SU-DHL-6 (cell line): ENCODE measurements around the gene ZNF789.

ENCODE experiments used
- H2AFZ ChIP-seq: fragments of 200-600 bp; sonication (generic); 2 replicates; pipeline ENCODE4 v1.6.1; 2014; ENCODE audit warnings: low read depth, mild to moderate bottlenecking, moderate library complexity, mixed read lengths, antibody characterized with exemption, low read length; ENCODE audit not compliant: severe bottlenecking
- H3F3A ChIP-seq: fragments of 200-600 bp; shearing (Covaris generic); 2 replicates; pipeline ENCODE4 v1.6.0; 2016; ENCODE audit warnings: antibody characterized with exemption, mild to moderate bottlenecking; ENCODE audit not compliant: insufficient read depth
- H3K27ac ChIP-seq: fragments of 200-600 bp; sonication (generic); 2 replicates; pipeline ENCODE4 v1.5.1; 2016; ENCODE audit warnings: low read depth, mild to moderate bottlenecking, low read length, moderate library complexity, mixed read lengths
- H3K27me3 ChIP-seq: fragments of 200-600 bp; sonication (generic), shearing (Covaris generic); 2 replicates; pipeline ENCODE4 v1.6.0; 2014; ENCODE audit warnings: mild to moderate bottlenecking, low read length
- H3K36me3 ChIP-seq: fragments of 200-600 bp; sonication (generic); 2 replicates; pipeline ENCODE4 v1.6.1; 2014; ENCODE audit warnings: mild to moderate bottlenecking, low read length, mixed read lengths
- H3K4me2 ChIP-seq: fragments of 300-600, 200-600 bp; shearing (Covaris generic), sonication (generic); 2 replicates; pipeline ENCODE4 v1.6.0; 2014; ENCODE audit warnings: low read length, low read depth, mild to moderate bottlenecking; ENCODE audit not compliant: poor library complexity, severe bottlenecking
- H3K4me3 ChIP-seq: fragments of 200-600 bp; sonication (generic); 2 replicates; pipeline ENCODE4 v1.5.1; 2014; ENCODE audit warnings: antibody characterized with exemption, low read length, mild to moderate bottlenecking, mixed read lengths; ENCODE audit not compliant: insufficient read depth, poor library complexity, severe bottlenecking
- H3K79me2 ChIP-seq: fragments of 200-600 bp; sonication (generic); 2 replicates; pipeline ENCODE4 v1.6.1; 2014; ENCODE audit warnings: mild to moderate bottlenecking, low read length, moderate library complexity; ENCODE audit not compliant: insufficient read depth
- H3K9ac ChIP-seq: fragments of 200-600 bp; sonication (generic); 2 replicates; pipeline ENCODE4 v1.7.0; 2014; ENCODE audit warnings: mild to moderate bottlenecking, low read length
- H3K9me2 ChIP-seq: fragments of 200-600 bp; sonication (generic); replicated peaks from 2 replicates; pipeline ENCODE4 v1.6.1; 2014; ENCODE audit warnings: low read length; ENCODE audit not compliant: insufficient read depth
- H3K9me3 ChIP-seq: fragments of 200-600 bp; sonication (generic); 2 replicates; pipeline ENCODE4 v1.6.1; 2014; ENCODE audit warnings: low read length, mixed read lengths; ENCODE audit not compliant: insufficient read depth
- H4K20me1 ChIP-seq: fragments of 200-600 bp; sonication (generic); 2 replicates; pipeline ENCODE4 v1.6.1; 2014; ENCODE audit warnings: low read depth, mild to moderate bottlenecking, antibody characterized with exemption, low read length, moderate library complexity, mixed read lengths
- EZH2phosphoT487 ChIP-seq: fragments of 200-600 bp; sonication (generic), shearing (Covaris generic); conservative IDR thresholded peaks from 2 replicates; pipeline ENCODE4 v1.6.1; 2018; ENCODE audit warnings: mild to moderate bottlenecking, antibody characterized with exemption, low read length, moderate library complexity, mixed read lengths
- TF ChIP-seq, protein P1 (sequence below): fragments of 200-600 bp; sonication (generic); IDR thresholded peaks from one replicate; pipeline ENCODE4 v1.5.1; 2017; ENCODE audit warnings: antibody characterized with exemption, mild to moderate bottlenecking, low read length, moderate library complexity; ENCODE audit not compliant: insufficient read depth, poor library complexity, severe bottlenecking

The ZNF789 gene

DNA sequence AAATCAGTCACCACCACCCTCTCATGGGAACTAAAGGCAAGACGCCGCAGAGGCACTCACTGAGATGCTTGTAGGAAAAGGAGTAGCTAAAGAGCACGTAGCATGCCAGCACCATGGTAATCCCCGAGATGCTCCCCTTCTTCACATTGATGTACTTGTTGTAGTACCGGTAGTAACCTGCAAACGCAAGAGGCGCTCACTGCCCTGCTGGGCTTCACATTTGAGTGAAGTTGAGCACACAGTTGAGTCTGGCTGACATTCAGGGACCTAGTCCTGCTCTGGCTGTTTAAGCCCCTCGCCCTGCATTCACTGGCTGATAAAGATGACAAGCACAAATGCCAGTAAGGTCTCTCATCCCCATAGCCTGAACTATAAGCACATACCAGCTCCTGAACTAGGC lies 13.6 kb upstream of the ZNF789 start:
- Histone ChIP-seq H3F3A (peaks cover 26% of the 10 kb centered on the region), H3K27ac (no peak overlapping the region), H3K9me3 (no peaks in the 10 kb centered on the region), H3K4me2 (no peak overlapping the region), H3K36me3 (peaks cover 18% of the 10 kb centered on the region), H3K79me2 (peaks cover 58% of the 10 kb centered on the region), H3K27me3 (no peaks in the 10 kb centered on the region), H2AFZ (no peak overlapping the region), H3K9ac (no peak overlapping the region), H4K20me1 (peaks cover 4% of the 10 kb centered on the region; the same call in 1 of the 2 replicates), H3K9me2 (no peaks in the 10 kb centered on the region), H3K4me3 (no peak overlapping the region)
- no peak for TF ChIP-seq EZH2phosphoT487
- TF ChIP-seq, protein P1, sequence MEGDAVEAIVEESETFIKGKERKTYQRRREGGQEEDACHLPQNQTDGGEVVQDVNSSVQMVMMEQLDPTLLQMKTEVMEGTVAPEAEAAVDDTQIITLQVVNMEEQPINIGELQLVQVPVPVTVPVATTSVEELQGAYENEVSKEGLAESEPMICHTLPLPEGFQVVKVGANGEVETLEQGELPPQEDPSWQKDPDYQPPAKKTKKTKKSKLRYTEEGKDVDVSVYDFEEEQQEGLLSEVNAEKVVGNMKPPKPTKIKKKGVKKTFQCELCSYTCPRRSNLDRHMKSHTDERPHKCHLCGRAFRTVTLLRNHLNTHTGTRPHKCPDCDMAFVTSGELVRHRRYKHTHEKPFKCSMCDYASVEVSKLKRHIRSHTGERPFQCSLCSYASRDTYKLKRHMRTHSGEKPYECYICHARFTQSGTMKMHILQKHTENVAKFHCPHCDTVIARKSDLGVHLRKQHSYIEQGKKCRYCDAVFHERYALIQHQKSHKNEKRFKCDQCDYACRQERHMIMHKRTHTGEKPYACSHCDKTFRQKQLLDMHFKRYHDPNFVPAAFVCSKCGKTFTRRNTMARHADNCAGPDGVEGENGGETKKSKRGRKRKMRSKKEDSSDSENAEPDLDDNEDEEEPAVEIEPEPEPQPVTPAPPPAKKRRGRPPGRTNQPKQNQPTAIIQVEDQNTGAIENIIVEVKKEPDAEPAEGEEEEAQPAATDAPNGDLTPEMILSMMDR: peak; percentile 64

DNA sequence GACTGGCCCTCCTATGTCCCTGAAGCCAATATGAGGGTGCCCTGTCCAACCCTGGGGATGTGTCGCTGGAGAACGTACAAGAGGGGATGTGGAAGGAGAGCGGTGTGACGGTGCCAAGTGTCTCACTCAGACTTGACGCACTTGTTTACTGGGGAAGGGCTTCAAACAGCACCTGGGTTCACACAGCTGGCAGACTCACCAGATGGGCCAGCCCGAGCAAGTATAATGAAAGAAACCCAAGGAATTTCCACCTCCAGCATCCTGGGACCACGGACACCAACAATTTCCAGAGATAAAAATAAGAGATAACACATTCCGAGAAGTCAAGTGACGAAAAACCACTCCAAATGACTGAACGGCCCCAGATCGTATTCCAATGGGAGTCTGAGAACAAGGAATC lies 12.0 kb upstream of the ZNF789 start:
- H4K20me1 ChIP-seq: peaks cover 4% of the 10 kb centered on the region; the same call in 1 of the 2 replicates
- H3F3A ChIP-seq: peaks cover 26% of the 10 kb centered on the region
- H3K36me3 ChIP-seq: peaks cover 18% of the 10 kb centered on the region

DNA sequence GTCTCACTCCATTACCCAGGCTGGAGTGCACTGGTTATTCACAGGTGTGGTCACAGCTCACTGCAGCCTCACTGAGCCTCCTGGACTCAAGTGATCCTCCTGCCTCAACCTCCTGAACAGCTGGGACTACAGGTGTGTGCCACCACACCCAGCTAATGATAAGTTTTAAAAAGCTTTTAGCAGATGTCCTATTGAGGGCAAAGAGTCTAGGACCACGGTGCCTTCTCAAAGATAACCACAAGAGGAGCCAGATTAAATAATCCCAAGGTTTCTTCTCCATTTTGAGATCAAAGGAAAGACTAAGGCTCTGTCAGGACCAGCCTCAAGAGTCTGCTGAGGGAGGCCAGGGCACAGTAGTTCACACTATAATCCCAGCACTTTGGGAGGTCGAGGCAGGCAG lies 11.5 kb upstream of the ZNF789 start:
- no peak overlapping the region for H3K9ac ChIP-seq
- no peak overlapping the region for H3K4me3 ChIP-seq
- H3K79me2 ChIP-seq: peaks cover 78% of the 10 kb centered on the region
- H3K9me3 ChIP-seq: no peaks in the 10 kb centered on the region
- H3F3A ChIP-seq: peaks cover 26% of the 10 kb centered on the region
- no peaks in the 10 kb centered on the region for H3K27me3 ChIP-seq
- no peak overlapping the region for H3K4me2 ChIP-seq
- H3K36me3 ChIP-seq: peaks cover 18% of the 10 kb centered on the region
- H4K20me1 ChIP-seq: peaks cover 4% of the 10 kb centered on the region; the same call in 1 of the 2 replicates
- H3K9me2 ChIP-seq: no peaks in the 10 kb centered on the region
- H3K27ac ChIP-seq: no peak overlapping the region
- H2AFZ ChIP-seq: no peak overlapping the region
- TF ChIP-seq, protein P1: no peak
- TF ChIP-seq EZH2phosphoT487: no peak

More for the DNA sequence above, 12.0 kb upstream of the ZNF789 start:
- no peaks in the 10 kb centered on the region for H3K9me2 ChIP-seq
- H3K79me2 ChIP-seq: peaks cover 74% of the 10 kb centered on the region
- H3K9me3 ChIP-seq: no peaks in the 10 kb centered on the region
- no peak overlapping the region for H3K4me3 ChIP-seq
- H3K27me3 ChIP-seq: no peaks in the 10 kb centered on the region
- no peak overlapping the region for H3K9ac ChIP-seq
- no peak overlapping the region for H2AFZ ChIP-seq
- TF ChIP-seq EZH2phosphoT487: no peak
- TF ChIP-seq, protein P1: no peak
- H3K4me2 ChIP-seq: no peak overlapping the region
- H3K27ac ChIP-seq: no peak overlapping the region
